HepG2 (cell line): ENCODE data around the gene NEAT1.

ENCODE experiments used
- ZBTB8A ChIP-seq: sonication (generic); formaldehyde crosslinking; IDR thresholded peaks from 2 replicates; pipeline ENCODE4 v1.4.0; 2020; ENCODE audit warnings: mild to moderate bottlenecking, low read depth, missing genetic modification reagents, borderline replicate concordance
- ZNF329 ChIP-seq: sonication (generic); formaldehyde crosslinking; IDR thresholded peaks from 2 replicates; pipeline ENCODE4 v1.9.0; 2021; ENCODE audit warnings: low read depth, mild to moderate bottlenecking, missing genetic modification reagents
- TF ChIP-seq, protein P1 (sequence below): sonication (generic); formaldehyde crosslinking; IDR thresholded peaks from 2 replicates; pipeline ENCODE4 v1.5.0; 2020; ENCODE audit warnings: missing genetic modification reagents

DNA sequence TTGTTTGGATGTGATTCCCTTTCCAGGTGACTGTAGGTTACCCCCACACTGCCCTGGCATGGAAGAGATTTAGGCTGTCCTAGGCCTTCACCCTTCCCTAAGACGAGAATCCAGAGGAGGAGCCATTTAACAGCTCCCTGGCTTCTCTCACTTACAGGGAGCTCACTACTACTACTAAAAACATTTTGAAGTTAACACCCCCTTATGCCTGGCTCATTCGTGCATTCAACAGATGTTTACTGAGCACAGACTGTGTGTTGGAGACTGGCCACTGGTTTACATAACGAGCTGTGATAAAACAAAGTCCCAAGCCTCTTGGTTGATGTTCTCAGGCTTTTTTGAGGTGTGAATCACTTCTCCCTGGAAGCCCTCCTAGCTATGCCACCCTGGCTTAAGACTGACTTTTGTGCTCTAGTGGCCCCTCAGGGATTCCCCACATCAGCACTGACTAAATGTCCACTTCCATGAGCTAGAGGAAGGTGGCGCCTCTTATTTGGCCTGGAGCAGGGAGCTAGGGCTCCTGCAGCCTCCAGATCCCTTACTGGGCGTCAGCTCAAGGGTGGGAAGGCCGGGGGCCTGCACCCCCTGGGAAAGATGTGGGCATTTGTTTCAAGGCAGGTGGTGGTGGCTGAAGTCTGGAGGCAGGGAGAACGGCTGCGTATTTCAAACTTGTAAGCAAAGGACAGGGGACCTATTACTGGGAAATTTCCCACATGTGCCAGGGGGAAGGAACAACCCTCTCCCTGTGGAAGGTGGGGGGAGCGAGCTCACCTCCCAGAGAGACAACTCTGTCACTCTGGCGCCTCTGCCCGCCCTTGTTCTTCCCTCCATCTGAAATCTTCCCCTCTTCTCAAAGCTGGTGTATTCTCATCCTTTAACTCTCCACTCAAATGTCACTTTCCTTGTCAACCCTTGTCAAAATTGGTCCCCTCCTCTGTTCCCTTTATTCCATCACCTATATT is 56.9 kb downstream of the NEAT1 start:
- TF ChIP-seq ZNF329 (CRISPR knock-in tag) (no peak), ZBTB8A (CRISPR knock-in tag) (no peak)
- TF ChIP-seq, protein P1, sequence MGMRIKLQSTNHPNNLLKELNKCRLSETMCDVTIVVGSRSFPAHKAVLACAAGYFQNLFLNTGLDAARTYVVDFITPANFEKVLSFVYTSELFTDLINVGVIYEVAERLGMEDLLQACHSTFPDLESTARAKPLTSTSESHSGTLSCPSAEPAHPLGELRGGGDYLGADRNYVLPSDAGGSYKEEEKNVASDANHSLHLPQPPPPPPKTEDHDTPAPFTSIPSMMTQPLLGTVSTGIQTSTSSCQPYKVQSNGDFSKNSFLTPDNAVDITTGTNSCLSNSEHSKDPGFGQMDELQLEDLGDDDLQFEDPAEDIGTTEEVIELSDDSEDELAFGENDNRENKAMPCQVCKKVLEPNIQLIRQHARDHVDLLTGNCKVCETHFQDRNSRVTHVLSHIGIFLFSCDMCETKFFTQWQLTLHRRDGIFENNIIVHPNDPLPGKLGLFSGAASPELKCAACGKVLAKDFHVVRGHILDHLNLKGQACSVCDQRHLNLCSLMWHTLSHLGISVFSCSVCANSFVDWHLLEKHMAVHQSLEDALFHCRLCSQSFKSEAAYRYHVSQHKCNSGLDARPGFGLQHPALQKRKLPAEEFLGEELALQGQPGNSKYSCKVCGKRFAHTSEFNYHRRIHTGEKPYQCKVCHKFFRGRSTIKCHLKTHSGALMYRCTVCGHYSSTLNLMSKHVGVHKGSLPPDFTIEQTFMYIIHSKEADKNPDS (CRISPR knock-in tag): no peak
